ENCODE results near the gene PRR33. TPM values are rescaled to one million over a fixed set of nuclear protein-coding genes. Genes with fewer than 3 reads are reported as not detected.

The PRR33 gene
- total and polyA plus RNA-seq, 9 of the 15 experiments (the other 6 are each of a cell fraction or from before 2014, with no cell fraction given): not detected

GRCh38 chr11:1936781-1937615, 45.3 kb upstream of the PRR33 start (continued):
- TF ChIP-seq HOMEZ (CRISPR knock-in tag; IDR thresholded peaks at IDR 0.05) (no peak), HOXB6 (CRISPR knock-in tag; IDR thresholded peaks at IDR 0.05; ENCODE audit: borderline replicate concordance) (no peak), ZNF609 (CRISPR knock-in tag; IDR thresholded peaks at IDR 0.05; ENCODE audit: borderline replicate concordance) (no peak), ZNF133 (CRISPR knock-in tag; IDR thresholded peaks at IDR 0.05) (no peak), ZNF830 (CRISPR knock-in tag; IDR thresholded peaks at IDR 0.05) (no peak), TOE1 (IDR thresholded peaks at IDR 0.05; ENCODE audit: borderline replicate concordance) (no peak), TOE1 (CRISPR knock-in tag; IDR thresholded peaks at IDR 0.05; ENCODE audit: borderline replicate concordance, low read depth) (no peak), ZNF24 (IDR thresholded peaks at IDR 0.05) (no peak), SNRNP70 (optimal IDR thresholded peaks at IDR 0.05; ENCODE audit: low read depth, low read length) (no peak)

All from K562 (cell line).